OCI-LY1 (cell line): Measurements from ENCODE around the gene KDM3A.

ENCODE experiments used
- H2AFZ ChIP-seq: fragments of 200-600 bp; sonication (generic), shearing (Covaris generic); 2 replicates; pipeline ENCODE4 v1.6.0; 2014; ENCODE audit warnings: antibody characterized with exemption, mild to moderate bottlenecking, low read length
- H3F3A ChIP-seq: fragments of 200-600 bp; sonication (generic), shearing (Covaris generic); 2 replicates; pipeline ENCODE4 v1.6.0; 2014; ENCODE audit warnings: mild to moderate bottlenecking, antibody characterized with exemption, low read length, moderate library complexity; ENCODE audit not compliant: insufficient read depth
- H3K27ac ChIP-seq: fragments of 200-600 bp; sonication (generic); 2 replicates; pipeline ENCODE4 v1.5.1; 2014; ENCODE audit warnings: low read length, mixed run types, mild to moderate bottlenecking, low read depth; ENCODE audit not compliant: poor library complexity, severe bottlenecking
- H3K27me3 ChIP-seq: fragments of 200-600 bp; sonication (generic); 2 replicates; pipeline ENCODE4 v1.6.0; 2014; ENCODE audit warnings: antibody characterized with exemption, mild to moderate bottlenecking, low read length, moderate library complexity; ENCODE audit not compliant: insufficient read depth
- H3K36me3 ChIP-seq: fragments of 200-600 bp; sonication (generic); 2 replicates; pipeline ENCODE4 v1.6.1; 2014; ENCODE audit warnings: mild to moderate bottlenecking, antibody characterized with exemption, low read length, moderate library complexity, mixed read lengths; ENCODE audit not compliant: insufficient read depth
- H3K4me1 ChIP-seq: fragments of 200-600 bp; sonication (generic); 2 replicates; pipeline ENCODE4 v1.5.1; 2014; ENCODE audit warnings: mild to moderate bottlenecking, low read length, moderate library complexity; ENCODE audit not compliant: insufficient read depth, severe bottlenecking
- H3K4me2 ChIP-seq: fragments of 200-600 bp; sonication (generic), shearing (Covaris generic); 2 replicates; pipeline ENCODE4 v1.6.1; 2014; ENCODE audit warnings: low read length
- H3K4me3 ChIP-seq: fragments of 200-600 bp; sonication (generic); 2 replicates; pipeline ENCODE4 v1.5.1; 2014; ENCODE audit warnings: low read length, low read depth, mild to moderate bottlenecking, mixed read lengths; ENCODE audit not compliant: poor library complexity, severe bottlenecking
- H3K79me2 ChIP-seq: fragments of 200-600 bp; shearing (Covaris generic); 2 replicates; pipeline ENCODE4 v1.6.1; 2016; ENCODE audit warnings: mixed run types, low read length, mixed read lengths; ENCODE audit not compliant: insufficient read depth
- H3K9ac ChIP-seq: fragments of 200-600 bp; sonication (generic), shearing (Covaris generic); 2 replicates; pipeline ENCODE4 v1.6.1; 2014; ENCODE audit warnings: mild to moderate bottlenecking, low read length, mixed read lengths
- H3K9me2 ChIP-seq: fragments of 200-600 bp; sonication (generic), shearing (Covaris generic); 2 replicates; pipeline ENCODE4 v1.6.1; 2014; ENCODE audit warnings: low read depth, mild to moderate bottlenecking, low read length, mixed read lengths
- H3K9me3 ChIP-seq: fragments of 200-600 bp; shearing (Covaris generic); 2 replicates; pipeline ENCODE4 v1.6.1; 2014; ENCODE audit warnings: low read length, mixed read lengths
- H4K20me1 ChIP-seq: fragments of 200-600 bp; sonication (generic), shearing (Covaris generic); 2 replicates; pipeline ENCODE4 v1.6.0; 2016; ENCODE audit warnings: mild to moderate bottlenecking, low read length; ENCODE audit not compliant: insufficient read depth
- CTCF ChIP-seq: fragments of 200-600 bp; sonication (generic), shearing (Covaris generic); IDR thresholded peaks from 2 replicates; pipeline ENCODE4 v1.5.1; 2017; ENCODE audit warnings: mild to moderate bottlenecking, antibody characterized with exemption, low read length, moderate library complexity, mixed read lengths
- EZH2 ChIP-seq: fragments of 200-600 bp; sonication (generic), shearing (Covaris generic); IDR thresholded peaks from 2 replicates; pipeline ENCODE4 v1.8.0; 2017; ENCODE audit warnings: borderline replicate concordance, mixed run types, mild to moderate bottlenecking, antibody characterized with exemption, low read length, moderate library complexity, mixed read lengths

KDM3A gene

GRCh38 chr2:86441392-86441881 is 266 bp downstream of the KDM3A start:
- H3K4me1 ChIP-seq = peaks cover 21% of the 10 kb centered on the region
- peaks cover 36% of the 10 kb centered on the region for H3K36me3 ChIP-seq
- H3K4me2 ChIP-seq = peak overlapping the region; percentile 93
- H3F3A ChIP-seq = no peaks in the 10 kb centered on the region
- H3K27ac ChIP-seq = peak overlapping the region; percentile 96
- no peak overlapping the region for H2AFZ ChIP-seq
- TF ChIP-seq EZH2 (no peak), CTCF (no peak)
- H3K9me3 ChIP-seq = peaks cover 16% of the 10 kb centered on the region
- H3K79me2 ChIP-seq = peaks cover 36% of the 10 kb centered on the region
- peak overlapping the region; percentile 84 for H3K4me3 ChIP-seq
- H3K27me3 ChIP-seq = no peaks in the 10 kb centered on the region
- H3K9ac ChIP-seq = peak overlapping the region; percentile 65; the same call in 1 of the 2 replicates
- H3K9me2 ChIP-seq = no peaks in the 10 kb centered on the region
- H4K20me1 ChIP-seq = no peaks in the 10 kb centered on the region

GRCh38 chr2:86441882-86442641 is 891 bp downstream of the KDM3A start:
- Histone ChIP-seq H2AFZ (no peak overlapping the region), H3K27ac (peak overlapping the region; percentile 74), H3K4me2 (peak overlapping the region; percentile 93), H4K20me1 (no peaks in the 10 kb centered on the region), H3K9ac (peak overlapping the region; percentile 65), H3K4me1 (peaks cover 21% of the 10 kb centered on the region), H3K27me3 (no peaks in the 10 kb centered on the region), H3K4me3 (peak overlapping the region; percentile 84), H3K36me3 (peaks cover 42% of the 10 kb centered on the region), H3K9me2 (no peaks in the 10 kb centered on the region), H3K79me2 (peaks cover 42% of the 10 kb centered on the region), H3K9me3 (peaks cover 16% of the 10 kb centered on the region), H3F3A (no peaks in the 10 kb centered on the region)
- TF ChIP-seq CTCF (no peak), EZH2 (no peak)

DNA sequence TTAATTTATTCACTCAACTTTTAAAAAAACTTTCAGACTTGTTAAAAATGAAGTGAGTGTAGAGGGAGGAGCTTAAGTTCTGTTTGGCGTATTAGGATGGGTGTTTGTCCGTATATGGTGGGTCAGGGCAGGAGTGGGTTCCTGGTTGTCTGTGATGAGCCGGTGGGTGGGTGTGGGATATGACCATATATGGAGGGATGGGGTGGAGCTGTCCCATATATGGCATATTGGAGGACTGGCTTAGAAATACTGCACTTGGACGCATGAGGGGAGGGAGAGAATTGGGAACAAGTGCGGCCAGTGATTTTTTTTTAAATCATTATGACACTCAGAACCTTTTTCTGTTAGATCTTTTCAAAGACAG is 1.5 kb downstream of the KDM3A start:
- Histone ChIP-seq H3F3A (no peaks in the 10 kb centered on the region), H3K9me3 (peaks cover 16% of the 10 kb centered on the region), H4K20me1 (no peaks in the 10 kb centered on the region), H3K27ac (peak overlapping the region; percentile 74), H3K36me3 (peaks cover 48% of the 10 kb centered on the region), H3K4me1 (peaks cover 21% of the 10 kb centered on the region), H3K9me2 (no peaks in the 10 kb centered on the region), H3K4me3 (peak overlapping the region; percentile 84), H3K9ac (peak overlapping the region; percentile 65), H3K27me3 (no peaks in the 10 kb centered on the region), H3K4me2 (peak overlapping the region; percentile 93), H3K79me2 (peaks cover 48% of the 10 kb centered on the region), H2AFZ (no peak overlapping the region)
- TF ChIP-seq EZH2 = no peak
- no peak for TF ChIP-seq CTCF
